HG02943 (cell line): Measurements from ENCODE around the gene FES.
"Not testable (repeated sequence)": the region's sequence is repeated elsewhere in the genome, so short reads cannot be mapped to it uniquely, and the experiment has no call there.

ENCODE experiments used
- ATAC-seq: cut with Tn5 transposase; IDR thresholded peaks from one replicate; pipeline ENCODE4 v1.9.1; 2021; ENCODE audit warnings: mild to moderate bottlenecking, low read depth, moderate library complexity; ENCODE audit not compliant: unreplicated experiment

Gene FES

GRCh38 chr15:90907051-90907660, 22.9 kb downstream of the FES start:
- no peak for ATAC-seq

- no peak for ATAC-seq
These were observed 23.7 kb downstream of the FES start for GRCh38 chr15:90907838-90908507.

- not testable (repeated sequence) for ATAC-seq
These were observed 25.1 kb downstream of the FES start for GRCh38 chr15:90909449-90909848.

GRCh38 chr15:90909976-90910375, 25.7 kb downstream of the FES start:
- no peak for ATAC-seq

- ATAC-seq: no peak
These were observed 26.4 kb downstream of the FES start for GRCh38 chr15:90910441-90911301.

GRCh38 chr15:90911302-90911623, 27.0 kb downstream of the FES start:
- ATAC-seq: no peak

GRCh38 chr15:90911906-90912769, 27.8 kb downstream of the FES start:
- ATAC-seq: no peak

- ATAC-seq: no peak
These were observed 28.4 kb downstream of the FES start for GRCh38 chr15:90912770-90913075.

GRCh38 chr15:90913398-90913944, 29.2 kb downstream of the FES start:
- ATAC-seq: no peak

GRCh38 chr15:90914305-90915080, 30.2 kb downstream of the FES start:
- ATAC-seq: no peak

- no peak for ATAC-seq
These were observed 31.0 kb downstream of the FES start for GRCh38 chr15:90915216-90915807.

- no peak for ATAC-seq
These were observed 31.6 kb downstream of the FES start for GRCh38 chr15:90915808-90916440.

GRCh38 chr15:90916461-90916860, 32.2 kb downstream of the FES start:
- no peak for ATAC-seq

- no peak for ATAC-seq
These were observed 33.3 kb downstream of the FES start for GRCh38 chr15:90917569-90917968.

- no peak for ATAC-seq
These were observed 33.9 kb downstream of the FES start for GRCh38 chr15:90918034-90918788.

- no peak for ATAC-seq
These were observed 34.5 kb downstream of the FES start for GRCh38 chr15:90918835-90919234.

GRCh38 chr15:90921887-90922286, 37.6 kb downstream of the FES start:
- no peak for ATAC-seq

- ATAC-seq: peak; percentile 75
These were observed 38.5 kb downstream of the FES start for GRCh38 chr15:90922712-90923322.
